ENCODE measurements around the gene AUTS2.

- TF ChIP-seq, protein P1, sequence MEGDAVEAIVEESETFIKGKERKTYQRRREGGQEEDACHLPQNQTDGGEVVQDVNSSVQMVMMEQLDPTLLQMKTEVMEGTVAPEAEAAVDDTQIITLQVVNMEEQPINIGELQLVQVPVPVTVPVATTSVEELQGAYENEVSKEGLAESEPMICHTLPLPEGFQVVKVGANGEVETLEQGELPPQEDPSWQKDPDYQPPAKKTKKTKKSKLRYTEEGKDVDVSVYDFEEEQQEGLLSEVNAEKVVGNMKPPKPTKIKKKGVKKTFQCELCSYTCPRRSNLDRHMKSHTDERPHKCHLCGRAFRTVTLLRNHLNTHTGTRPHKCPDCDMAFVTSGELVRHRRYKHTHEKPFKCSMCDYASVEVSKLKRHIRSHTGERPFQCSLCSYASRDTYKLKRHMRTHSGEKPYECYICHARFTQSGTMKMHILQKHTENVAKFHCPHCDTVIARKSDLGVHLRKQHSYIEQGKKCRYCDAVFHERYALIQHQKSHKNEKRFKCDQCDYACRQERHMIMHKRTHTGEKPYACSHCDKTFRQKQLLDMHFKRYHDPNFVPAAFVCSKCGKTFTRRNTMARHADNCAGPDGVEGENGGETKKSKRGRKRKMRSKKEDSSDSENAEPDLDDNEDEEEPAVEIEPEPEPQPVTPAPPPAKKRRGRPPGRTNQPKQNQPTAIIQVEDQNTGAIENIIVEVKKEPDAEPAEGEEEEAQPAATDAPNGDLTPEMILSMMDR (IDR thresholded peaks at IDR 0.05 in 2 of 3, conservative IDR thresholded peaks at IDR 0.05 in 1 of 3; ENCODE audit: control insufficient read depth in 2 of 3, extremely low read depth in 1 of 3, insufficient read depth in 1 of 3, low read depth in 3 of 3, low read length in 3 of 3), result no peak
- no peak for TF ChIP-seq TAF1 (IDR thresholded peaks at IDR 0.05; ENCODE audit: borderline replicate concordance, low read depth, low read length)
- TF ChIP-seq NRF1 (conservative IDR thresholded peaks at IDR 0.05; ENCODE audit: low read depth, low read length), result no peak
Measured at GRCh38 chr7:70594170-70594569, 995.9 kb downstream of the AUTS2 start.

Data from GM12878 (cell line).